HepG2 (cell line): ENCODE data around the gene OTOP3. TPM values are rescaled to one million over a fixed set of nuclear protein-coding genes. Genes with fewer than 3 reads are reported as not detected.
A peak's percentile ranks its signal among the peaks of the same experiment; 100 is the strongest.

ENCODE experiments used
- BRCA1 ChIP-seq: sonication (generic); formaldehyde crosslinking; IDR thresholded peaks from 2 replicates; pipeline ENCODE4 v1.4.0; 2020; ENCODE audit warnings: missing genetic modification reagents
- CBX5 ChIP-seq: sonication (generic); formaldehyde crosslinking; IDR thresholded peaks from 2 replicates; pipeline ENCODE4 v1.4.0; 2020; ENCODE audit warnings: missing genetic modification reagents, borderline replicate concordance
- CEBPB ChIP-seq: IDR thresholded peaks from 2 replicates; pipeline ENCODE4 v1.6.1; 2011; ENCODE audit warnings: low read depth, low read length, improper control_type of control experiment, borderline replicate concordance
- DR1 ChIP-seq: sonication (generic); formaldehyde crosslinking; IDR thresholded peaks from 2 replicates; pipeline ENCODE4 v1.8.0; 2021; ENCODE audit warnings: mild to moderate bottlenecking, missing genetic modification reagents, inconsistent platforms
- HMGXB3 ChIP-seq: sonication (generic); formaldehyde crosslinking; IDR thresholded peaks from 2 replicates; pipeline ENCODE4 v1.4.0; 2020; ENCODE audit warnings: missing genetic modification reagents, borderline replicate concordance
- HOXA5 ChIP-seq: sonication (generic); formaldehyde crosslinking; IDR thresholded peaks from 2 replicates; pipeline ENCODE4 v1.4.0; 2020; ENCODE audit warnings: missing genetic modification reagents
- IKZF4 ChIP-seq: sonication (generic); formaldehyde crosslinking; IDR thresholded peaks from 2 replicates; pipeline ENCODE4 v1.5.1; 2020; ENCODE audit warnings: borderline replicate concordance, mild to moderate bottlenecking, low read depth, missing genetic modification reagents; ENCODE audit errors: not compliant biosample characterization
- MZF1 ChIP-seq: sonication (generic); formaldehyde crosslinking; IDR thresholded peaks from 2 replicates; pipeline ENCODE4 v1.8.1; 2023; ENCODE audit warnings: mild to moderate bottlenecking, missing genetic modification reagents, borderline replicate concordance
- NR0B2 ChIP-seq: sonication (generic); formaldehyde crosslinking; IDR thresholded peaks from 2 replicates; pipeline ENCODE4 v1.4.0; 2020; ENCODE audit warnings: mild to moderate bottlenecking, missing genetic modification reagents
- SP140L ChIP-seq: sonication (generic); formaldehyde crosslinking; IDR thresholded peaks from 2 replicates; pipeline ENCODE4 v1.4.0; 2020; ENCODE audit warnings: missing genetic modification reagents, borderline replicate concordance
- SP5 ChIP-seq: IDR thresholded peaks from 2 replicates; pipeline ENCODE4 v1.6.1; 2016; ENCODE audit warnings: low read depth, borderline replicate concordance
- SYNCRIP ChIP-seq: fragments of 200-400 bp; formaldehyde crosslinking; IDR thresholded peaks from 2 replicates; pipeline ENCODE4 v1.6.1; 2018; ENCODE audit warnings: mild to moderate bottlenecking, low read depth, low read length; ENCODE audit not compliant: insufficient read depth
- TMF1 ChIP-seq: sonication (generic); formaldehyde crosslinking; IDR thresholded peaks from 2 replicates; pipeline ENCODE4 v1.8.1; 2022; ENCODE audit warnings: low read depth, missing genetic modification reagents
- ZNF232 ChIP-seq: sonication (generic); formaldehyde crosslinking; IDR thresholded peaks from 2 replicates; pipeline ENCODE4 v1.4.0; 2020; ENCODE audit warnings: missing genetic modification reagents, borderline replicate concordance
- ZNF281 ChIP-seq: sonication (generic); formaldehyde crosslinking; IDR thresholded peaks from 2 replicates; pipeline ENCODE4 v1.4.0; 2020; ENCODE audit warnings: missing genetic modification reagents, borderline replicate concordance
- ZNF713 ChIP-seq: sonication (generic); formaldehyde crosslinking; IDR thresholded peaks from 2 replicates; pipeline ENCODE4 v1.4.0; 2020; ENCODE audit warnings: mild to moderate bottlenecking, missing genetic modification reagents
- polyA plus RNA-seq, 8 experiments: library from polyadenylated mRNA; depleted of rRNA in 3 of 8; stranded (reverse) in 7 of 8; unstranded in 1 of 8; fragments of >200 nt; fragmentation: Illumina TruSeq in 4 of 8; extraction: Trizol in 4 of 8; gene quantifications; 2 replicates each; pipeline versions ENCODE4 v1.2.1 to v1.2.3, GENCODE V29; 2011 to 2016; ENCODE audit warnings: low read depth in 4 of 8, missing spikeins in 1 of 8, mixed read lengths in 1 of 8; ENCODE audit not compliant: insufficient read depth in 1 of 8
- total RNA-seq, 5 experiments: library from RNA; depleted of rRNA; stranded (reverse); fragments of >200 nt; fragmentation: Illumina TruSeq; extraction: Trizol; gene quantifications; 2 replicates each; pipeline ENCODE4 v1.2.3, GENCODE V29; 2016; ENCODE audit warnings: low read depth in 1 of 5
- TF ChIP-seq, protein P1 (sequence below): sonication (generic); formaldehyde crosslinking; IDR thresholded peaks from 2 replicates; pipeline ENCODE4 v1.5.1; 2020; ENCODE audit warnings: missing genetic modification reagents, mild to moderate bottlenecking, borderline replicate concordance

OTOP3 gene
- total and polyA plus RNA-seq, 2 of the 13 experiments (the other 11 are each of a cell fraction or from before 2014, with no cell fraction given), result not detected

GRCh38 chr17:74981979-74982662, 46.4 kb downstream of the OTOP3 start (continued):
- TF ChIP-seq, protein P1, sequence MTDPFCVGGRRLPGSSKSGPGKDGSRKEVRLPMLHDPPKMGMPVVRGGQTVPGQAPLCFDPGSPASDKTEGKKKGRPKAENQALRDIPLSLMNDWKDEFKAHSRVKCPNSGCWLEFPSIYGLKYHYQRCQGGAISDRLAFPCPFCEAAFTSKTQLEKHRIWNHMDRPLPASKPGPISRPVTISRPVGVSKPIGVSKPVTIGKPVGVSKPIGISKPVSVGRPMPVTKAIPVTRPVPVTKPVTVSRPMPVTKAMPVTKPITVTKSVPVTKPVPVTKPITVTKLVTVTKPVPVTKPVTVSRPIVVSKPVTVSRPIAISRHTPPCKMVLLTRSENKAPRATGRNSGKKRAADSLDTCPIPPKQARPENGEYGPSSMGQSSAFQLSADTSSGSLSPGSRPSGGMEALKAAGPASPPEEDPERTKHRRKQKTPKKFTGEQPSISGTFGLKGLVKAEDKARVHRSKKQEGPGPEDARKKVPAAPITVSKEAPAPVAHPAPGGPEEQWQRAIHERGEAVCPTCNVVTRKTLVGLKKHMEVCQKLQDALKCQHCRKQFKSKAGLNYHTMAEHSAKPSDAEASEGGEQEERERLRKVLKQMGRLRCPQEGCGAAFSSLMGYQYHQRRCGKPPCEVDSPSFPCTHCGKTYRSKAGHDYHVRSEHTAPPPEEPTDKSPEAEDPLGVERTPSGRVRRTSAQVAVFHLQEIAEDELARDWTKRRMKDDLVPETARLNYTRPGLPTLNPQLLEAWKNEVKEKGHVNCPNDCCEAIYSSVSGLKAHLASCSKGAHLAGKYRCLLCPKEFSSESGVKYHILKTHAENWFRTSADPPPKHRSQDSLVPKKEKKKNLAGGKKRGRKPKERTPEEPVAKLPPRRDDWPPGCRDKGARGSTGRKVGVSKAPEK (CRISPR knock-in tag), result peak; percentile 84; the same call in 1 of the 2 replicates
- TF ChIP-seq ZNF281 (CRISPR knock-in tag) (peak; percentile 75), CBX5 (CRISPR knock-in tag) (peak; percentile 40; the same call in 1 of the 2 replicates), HMGXB3 (peak; percentile 81), ZNF713 (CRISPR knock-in tag) (peak; percentile 99), ZNF232 (CRISPR knock-in tag) (peak; percentile 24; the same call in 1 of the 2 replicates), NR0B2 (peak; percentile 93), CEBPB (no peak), IKZF4 (peak; percentile 94), TMF1 (CRISPR knock-in tag) (peak; percentile 91), BRCA1 (CRISPR knock-in tag) (peak; percentile 90), DR1 (CRISPR knock-in tag) (peak; percentile 79; the same call in 1 of the 2 replicates), MZF1 (CRISPR knock-in tag) (0 out of 2 replicates have a peak, but pooled peaks have one; percentile 89), SYNCRIP (no peak), SP5 (CRISPR knock-in tag) (peak; percentile 66), HOXA5 (CRISPR knock-in tag) (peak; percentile 91; the same call in 1 of the 2 replicates), SP140L (no peak)
